HepG2 (cell line): ENCODE data around the gene CCDC57. TPM values are rescaled to one million over a fixed set of nuclear protein-coding genes. Genes with fewer than 3 reads are reported as not detected.

Experiments used
- AFF4 ChIP-seq: sonication (generic); formaldehyde crosslinking; IDR thresholded peaks from 2 replicates; pipeline ENCODE4 v1.4.0; 2020; ENCODE audit warnings: missing genetic modification reagents
- CSRNP2 ChIP-seq: sonication (generic); formaldehyde crosslinking; conservative IDR thresholded peaks from 2 replicates; pipeline ENCODE4 v1.8.0; 2022; ENCODE audit warnings: low read depth, missing genetic modification reagents
- HMGXB3 ChIP-seq: sonication (generic); formaldehyde crosslinking; IDR thresholded peaks from 2 replicates; pipeline ENCODE4 v1.4.0; 2020; ENCODE audit warnings: missing genetic modification reagents, borderline replicate concordance
- SNAI1 ChIP-seq: sonication (generic); formaldehyde crosslinking; IDR thresholded peaks from 2 replicates; pipeline ENCODE4 v1.5.0; 2020; ENCODE audit warnings: mild to moderate bottlenecking, missing genetic modification reagents, borderline replicate concordance
- TBX3 ChIP-seq: fragments of 450-650 bp; IDR thresholded peaks from 2 replicates; pipeline ENCODE4 v1.6.1; 2017; ENCODE audit warnings: antibody characterized with exemption, mild to moderate bottlenecking, inconsistent platforms, borderline replicate concordance
- THAP7 ChIP-seq: sonication (generic); formaldehyde crosslinking; IDR thresholded peaks from 2 replicates; pipeline ENCODE4 v1.8.1; 2023; ENCODE audit warnings: mild to moderate bottlenecking, missing genetic modification reagents
- XRCC5 ChIP-seq: fragments of 200-400 bp; formaldehyde crosslinking; optimal IDR thresholded peaks from 2 replicates; pipeline ENCODE3; 2017; ENCODE audit warnings: mild to moderate bottlenecking, low read length
- ZBTB10 ChIP-seq: sonication (generic); formaldehyde crosslinking; IDR thresholded peaks from 2 replicates; pipeline ENCODE4 v1.4.0; 2020; ENCODE audit warnings: missing genetic modification reagents, borderline replicate concordance
- ZBTB8A ChIP-seq: sonication (generic); formaldehyde crosslinking; IDR thresholded peaks from 2 replicates; pipeline ENCODE4 v1.4.0; 2020; ENCODE audit warnings: mild to moderate bottlenecking, low read depth, missing genetic modification reagents, borderline replicate concordance
- ZKSCAN5 ChIP-seq: sonication (generic); formaldehyde crosslinking; IDR thresholded peaks from 2 replicates; pipeline ENCODE4 v1.5.1; 2020; ENCODE audit warnings: mild to moderate bottlenecking, missing genetic modification reagents
- ZNF20 ChIP-seq: sonication (generic); formaldehyde crosslinking; IDR thresholded peaks from 2 replicates; pipeline ENCODE4 v1.4.0; 2020; ENCODE audit warnings: mild to moderate bottlenecking, moderate library complexity, missing genetic modification reagents
- ZNF75D ChIP-seq: sonication (generic); formaldehyde crosslinking; IDR thresholded peaks from 2 replicates; pipeline ENCODE4 v1.8.1; 2023; ENCODE audit warnings: missing genetic modification reagents, mild to moderate bottlenecking, borderline replicate concordance
- ZNF790 ChIP-seq: sonication (generic); formaldehyde crosslinking; IDR thresholded peaks from 2 replicates; pipeline ENCODE4 v1.8.0; 2022; ENCODE audit warnings: missing genetic modification reagents, mild to moderate bottlenecking, borderline replicate concordance
- polyA plus RNA-seq, 8 experiments: library from polyadenylated mRNA; depleted of rRNA in 3 of 8; stranded (reverse) in 7 of 8; unstranded in 1 of 8; fragments of >200 nt; fragmentation: Illumina TruSeq in 4 of 8; extraction: Trizol in 4 of 8; gene quantifications; 2 replicates each; pipeline versions ENCODE4 v1.2.1 to v1.2.3, GENCODE V29; 2011 to 2016; ENCODE audit warnings: low read depth in 4 of 8, missing spikeins in 1 of 8, mixed read lengths in 1 of 8; ENCODE audit not compliant: insufficient read depth in 1 of 8
- total RNA-seq, 5 experiments: library from RNA; depleted of rRNA; stranded (reverse); fragments of >200 nt; fragmentation: Illumina TruSeq; extraction: Trizol; gene quantifications; 2 replicates each; pipeline ENCODE4 v1.2.3, GENCODE V29; 2016; ENCODE audit warnings: low read depth in 1 of 5

Gene CCDC57
- total and polyA plus RNA-seq, 2 of the 13 experiments (the other 11 are each of a cell fraction or from before 2014, with no cell fraction given) = 59.3 to 59.9 TPM

- TF ChIP-seq ZKSCAN5 (CRISPR knock-in tag) (peak; percentile 27; the same call in 1 of the 2 replicates), CSRNP2 (CRISPR knock-in tag) (no peak), SNAI1 (peak; percentile 52; the same call in 1 of the 2 replicates), ZNF75D (CRISPR knock-in tag) (no peak), ZNF790 (0 out of 2 replicates have a peak, but pooled peaks have one; percentile 41), AFF4 (CRISPR knock-in tag) (no peak), THAP7 (CRISPR knock-in tag) (0 out of 2 replicates have a peak, but pooled peaks have one; percentile 84), ZNF20 (CRISPR knock-in tag) (no peak), HMGXB3 (CRISPR knock-in tag) (no peak), XRCC5 (peak; percentile 52), ZBTB10 (CRISPR knock-in tag) (no peak), ZBTB8A (CRISPR knock-in tag) (no peak), TBX3 (no peak)
These were observed 155.7 kb downstream of the CCDC57 start (continued) for GRCh38 chr17:82056729-82057621.
